ENCODE data around the gene STX16.
"Not testable (repeated sequence)": the region's sequence is repeated elsewhere in the genome, so short reads cannot be mapped to it uniquely, and the experiment has no call there.

Gene STX16

DNA sequence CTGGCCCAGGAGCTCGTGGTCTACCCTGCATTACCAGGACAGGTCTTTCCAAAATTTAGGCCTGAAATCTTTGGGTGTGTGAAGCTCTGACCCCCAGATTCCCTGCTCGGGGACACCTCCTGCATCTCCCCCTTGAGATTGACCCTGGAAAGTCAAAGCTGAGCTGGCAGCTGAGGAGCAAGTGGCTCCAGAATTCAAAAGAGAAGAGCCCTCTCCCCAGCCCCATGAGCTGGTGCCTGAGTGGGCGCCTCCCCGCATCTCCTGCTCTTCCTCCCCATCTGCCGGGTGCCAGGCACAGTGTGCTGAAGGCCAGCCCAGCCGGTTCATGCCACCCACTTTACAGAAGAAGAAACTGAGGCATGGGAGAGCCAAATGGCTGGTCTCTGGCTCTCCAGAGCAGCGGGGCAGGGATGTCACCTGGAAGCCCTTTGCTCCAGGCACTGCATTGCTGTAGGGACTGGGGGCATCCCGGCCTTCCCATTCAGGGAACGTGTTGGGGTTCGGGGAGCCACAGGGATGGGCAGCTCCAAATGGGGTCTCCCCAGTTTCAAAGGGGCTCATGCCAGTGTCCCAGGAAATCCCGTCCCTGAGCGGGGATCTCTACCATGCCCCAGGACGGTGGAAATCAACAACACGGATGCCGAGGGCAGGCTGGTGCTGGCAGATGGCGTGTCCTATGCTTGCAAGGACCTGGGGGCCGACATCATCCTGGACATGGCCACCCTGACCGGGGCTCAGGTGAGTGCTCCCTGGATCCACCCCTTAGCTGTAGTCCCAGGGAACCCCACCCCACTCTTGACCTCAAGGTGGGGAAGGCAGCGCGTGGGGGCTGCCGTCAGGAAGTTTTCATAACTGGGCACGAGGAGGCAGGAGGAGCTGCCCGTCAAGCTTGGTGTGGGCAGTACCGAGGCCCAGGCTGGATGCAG lies 62.0 kb downstream of the STX16 start:
- no peak for DNase-seq

DNA sequence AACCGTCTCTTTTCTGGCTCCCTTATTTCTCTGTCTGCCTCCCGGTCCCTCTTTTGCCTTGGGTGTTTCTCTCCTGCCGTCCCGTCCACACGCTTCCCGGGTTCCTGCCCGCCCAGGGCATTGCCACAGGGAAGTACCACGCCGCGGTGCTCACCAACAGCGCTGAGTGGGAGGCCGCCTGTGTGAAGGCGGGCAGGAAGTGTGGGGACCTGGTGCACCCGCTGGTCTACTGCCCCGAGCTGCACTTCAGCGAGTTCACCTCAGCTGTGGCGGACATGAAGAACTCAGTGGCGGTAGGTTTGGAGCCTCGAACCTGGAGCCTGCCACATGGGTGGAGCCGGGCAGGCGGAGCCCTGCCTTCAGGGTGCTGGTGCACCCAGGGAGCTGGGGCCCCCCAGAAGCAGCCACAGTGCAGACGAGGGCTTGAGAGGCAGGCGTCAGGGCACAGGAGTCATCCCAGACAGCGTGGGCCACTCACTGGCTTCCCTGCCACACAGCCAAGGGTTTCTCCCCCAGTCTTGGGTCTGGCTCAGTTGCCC lies 62.8 kb downstream of the STX16 start:
- DNase-seq, result no peak

DNA sequence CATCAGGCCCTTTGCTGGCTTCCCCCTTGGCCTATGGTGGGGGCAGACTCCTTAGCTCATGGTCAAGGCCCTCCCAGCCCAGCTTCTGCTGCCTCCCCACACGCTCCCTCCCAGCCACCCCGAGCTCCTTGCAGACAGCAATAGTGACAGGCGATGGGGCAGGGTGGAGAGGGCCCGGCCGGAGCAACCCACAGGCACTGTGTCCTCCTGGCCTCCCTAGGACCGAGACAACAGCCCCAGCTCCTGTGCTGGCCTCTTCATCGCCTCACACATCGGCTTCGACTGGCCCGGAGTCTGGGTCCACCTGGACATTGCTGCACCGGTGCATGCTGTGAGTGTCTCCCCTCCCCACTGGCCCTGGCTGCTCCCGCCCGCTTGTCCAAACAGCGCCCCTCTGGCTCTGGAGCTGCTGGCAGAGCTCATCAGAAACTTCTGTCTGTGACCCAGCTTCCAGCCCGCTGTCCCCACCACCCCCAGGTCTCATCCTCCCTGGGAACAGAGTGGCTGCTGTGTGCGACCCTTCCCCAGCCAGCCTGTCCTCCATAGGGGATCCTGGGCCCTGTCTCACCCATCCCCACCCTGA lies 63.3 kb downstream of the STX16 start:
- no peak for DNase-seq

DNA sequence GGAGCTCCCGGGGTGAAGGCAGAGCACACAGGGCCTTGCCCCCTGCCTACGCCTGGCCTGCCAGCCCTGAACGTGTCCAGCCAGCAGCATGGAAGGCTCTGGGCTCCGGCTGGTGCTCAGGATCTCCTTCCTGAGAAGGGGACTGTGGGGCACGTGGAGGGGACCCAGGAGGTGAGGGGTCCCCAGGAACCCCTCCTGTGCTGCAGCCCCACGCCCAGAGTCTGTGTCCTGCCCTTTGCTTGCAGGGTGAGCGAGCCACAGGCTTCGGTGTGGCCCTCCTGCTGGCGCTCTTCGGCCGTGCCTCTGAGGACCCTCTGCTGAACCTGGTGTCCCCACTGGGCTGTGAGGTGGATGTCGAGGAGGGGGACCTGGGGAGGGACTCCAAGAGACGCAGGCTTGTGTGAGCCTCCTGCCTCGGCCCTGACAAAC lies 63.9 kb downstream of the STX16 start:
- no peak for DNase-seq

DNA sequence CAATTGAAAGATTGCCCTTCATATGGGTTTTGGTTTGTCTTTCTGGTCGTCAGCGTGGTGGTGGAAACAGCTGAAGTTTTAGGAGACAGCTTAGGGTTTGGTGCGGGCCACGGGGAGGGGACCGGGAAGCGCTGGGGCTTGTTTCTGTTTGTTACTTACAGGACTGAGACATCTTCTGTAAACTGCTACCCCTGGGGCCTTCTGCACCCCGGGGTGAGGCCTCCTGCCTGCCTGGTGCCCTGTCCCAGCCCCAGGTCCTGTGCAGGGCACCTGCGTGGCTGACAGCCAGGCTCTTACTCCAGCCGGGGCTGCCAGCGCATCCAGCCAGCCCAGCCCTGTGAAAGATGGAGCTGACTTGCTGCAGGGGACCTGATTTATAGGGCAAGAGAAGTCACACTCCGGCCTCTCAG lies 64.3 kb downstream of the STX16 start:
- no peak for DNase-seq

DNA sequence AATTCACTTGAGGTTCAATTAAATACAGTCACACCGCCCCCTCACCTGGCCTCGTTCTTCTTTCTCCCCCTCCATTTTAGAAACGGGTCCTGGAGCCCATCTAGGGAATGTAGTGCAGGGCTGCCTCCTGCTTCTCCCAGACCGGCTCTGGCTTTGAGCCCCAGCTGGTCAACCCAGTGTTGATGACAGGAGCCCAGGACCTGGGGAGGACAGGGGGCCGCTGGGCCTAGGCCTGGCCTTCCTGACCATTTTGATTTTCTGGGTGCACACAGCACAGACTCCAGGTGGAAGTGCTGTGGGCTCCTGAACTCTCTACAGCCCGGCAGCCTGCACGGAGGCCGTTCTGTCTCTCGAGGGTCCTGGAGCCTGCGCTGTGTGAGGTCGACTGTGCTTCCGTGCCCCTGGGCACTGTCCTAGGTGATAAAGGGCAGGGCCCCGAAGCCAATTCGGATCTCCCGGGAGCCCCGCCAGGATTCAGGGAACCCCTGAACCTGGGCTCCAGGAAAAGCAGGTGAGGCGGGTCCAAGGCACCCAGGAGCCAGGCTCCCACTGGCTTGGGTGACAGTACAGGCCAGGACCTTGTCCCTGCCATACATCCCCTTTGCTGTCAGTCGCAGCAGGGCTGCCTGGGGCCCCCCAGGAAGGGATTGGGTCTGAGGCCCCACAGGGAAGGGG lies 64.9 kb downstream of the STX16 start:
- no peak for DNase-seq

DNA sequence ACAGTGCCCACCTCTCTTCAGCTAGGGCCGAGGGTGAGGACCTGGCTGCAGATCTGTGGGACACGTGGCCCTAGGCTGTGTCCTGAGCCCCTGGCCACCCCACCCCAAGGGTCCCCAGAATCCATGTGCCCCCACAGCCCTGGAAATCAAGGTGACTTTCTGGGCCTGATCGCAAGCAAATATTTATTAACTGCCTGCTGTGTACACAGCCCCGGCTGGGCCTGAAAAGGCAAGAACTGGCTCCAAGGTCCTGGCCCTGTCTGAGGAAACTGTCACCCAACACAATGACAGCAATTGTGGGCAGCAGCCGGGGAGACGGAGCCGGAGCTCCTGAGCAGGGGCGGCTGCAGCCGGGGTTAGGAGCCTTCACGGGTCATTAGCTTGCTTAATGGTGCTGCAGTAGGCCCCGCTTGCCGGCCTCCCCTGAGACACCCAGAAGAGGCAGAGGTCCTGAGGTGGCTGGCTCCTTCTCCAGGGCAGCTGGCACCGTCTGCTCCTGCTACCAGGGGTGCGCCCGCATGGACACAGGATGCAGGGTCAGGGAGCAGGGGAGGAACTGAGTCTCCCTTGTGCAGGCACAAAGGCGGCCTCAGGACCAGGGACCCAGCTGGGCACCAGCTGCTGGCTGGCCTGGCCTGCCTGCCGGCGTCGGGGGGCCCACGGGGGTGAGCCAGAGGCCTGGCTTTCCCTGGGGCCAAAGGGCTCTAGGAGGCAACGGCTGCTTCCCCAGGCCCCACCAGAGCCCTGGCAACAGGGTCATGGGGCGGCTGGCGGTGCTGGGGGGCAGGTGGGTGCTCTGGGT lies 65.6 kb downstream of the STX16 start:
- DNase-seq, result no peak

DNA sequence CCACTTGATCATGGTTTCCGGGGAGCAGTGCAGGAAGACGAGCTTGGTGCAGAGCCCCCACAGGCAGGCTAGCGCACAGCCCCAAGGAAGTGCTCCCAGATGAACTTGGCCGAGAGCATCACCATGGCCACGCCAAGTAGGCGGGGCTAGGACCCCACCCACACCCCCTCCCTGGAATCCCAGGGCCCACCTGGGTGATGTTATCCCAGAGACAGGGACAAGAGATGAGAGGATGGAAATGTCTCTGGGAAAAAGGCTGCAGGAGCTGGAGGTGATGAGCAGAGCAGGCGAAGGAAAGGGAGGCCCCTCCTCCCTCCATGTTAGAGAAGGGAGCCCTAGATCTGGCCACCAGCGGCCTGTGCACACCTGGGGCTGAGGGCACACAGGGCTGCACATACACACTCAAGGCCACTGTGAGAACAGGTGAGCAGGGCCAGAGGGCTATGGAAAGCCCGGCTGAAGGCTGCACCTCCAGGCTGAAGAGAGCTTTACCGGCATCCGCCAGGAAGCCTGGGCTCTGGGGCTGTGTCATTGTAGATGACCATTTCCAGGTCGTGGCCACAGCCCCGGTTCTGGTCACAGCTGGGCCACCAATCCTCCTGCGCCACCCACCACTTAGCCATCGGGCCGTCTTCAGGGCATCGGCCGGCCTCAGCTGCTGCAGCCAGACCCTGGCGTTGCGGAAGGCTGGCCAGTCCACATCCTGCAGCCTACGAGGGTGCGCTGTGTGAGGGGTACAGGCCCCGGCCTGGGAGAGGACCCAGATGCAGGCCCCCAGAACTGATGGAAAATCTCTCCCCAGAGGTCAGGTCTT lies 66.4 kb downstream of the STX16 start:
- DNase-seq, result no peak

DNA sequence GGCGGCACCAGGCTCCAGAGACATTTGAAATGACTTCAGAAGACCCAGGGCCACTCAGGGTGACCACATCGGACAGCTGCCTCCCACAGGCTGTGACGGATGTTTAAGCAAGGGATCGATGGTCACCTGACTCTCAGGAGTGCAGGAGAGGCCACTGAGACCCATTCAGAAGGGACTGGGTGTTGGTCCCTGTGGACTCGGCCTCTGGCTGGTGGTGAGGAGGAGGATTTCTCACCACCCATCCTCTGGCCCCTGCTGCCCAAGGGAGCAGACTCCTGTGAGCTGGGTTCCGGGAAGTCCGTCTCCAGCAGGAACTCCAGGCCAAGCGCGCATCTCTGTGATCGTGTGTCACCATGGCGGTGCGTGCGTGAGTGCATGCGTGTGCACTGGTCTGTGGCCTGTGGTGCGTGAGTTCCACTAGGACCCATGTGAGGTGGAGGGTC lies 67.1 kb downstream of the STX16 start:
- DNase-seq, result no peak

DNA sequence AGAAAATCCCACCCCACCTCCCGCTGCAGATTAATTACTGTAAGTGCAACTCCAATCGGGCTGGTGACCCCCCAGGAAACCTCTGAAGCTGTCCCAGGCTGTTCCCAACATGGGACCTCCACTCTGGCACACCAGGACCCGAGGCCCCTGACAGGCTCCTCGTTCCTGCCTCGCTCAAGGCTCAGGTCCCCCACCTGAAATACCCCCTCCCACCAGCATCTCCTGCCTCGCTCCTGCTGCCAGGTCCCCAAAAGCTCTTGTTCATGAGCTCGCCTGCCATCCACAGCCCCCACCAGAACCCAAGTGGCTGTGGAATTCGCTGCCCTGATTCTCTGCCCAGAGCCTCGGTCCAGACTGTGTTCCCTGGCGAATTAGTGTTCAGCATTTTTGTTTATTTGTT lies 67.6 kb downstream of the STX16 start:
- DNase-seq, result no peak

DNA sequence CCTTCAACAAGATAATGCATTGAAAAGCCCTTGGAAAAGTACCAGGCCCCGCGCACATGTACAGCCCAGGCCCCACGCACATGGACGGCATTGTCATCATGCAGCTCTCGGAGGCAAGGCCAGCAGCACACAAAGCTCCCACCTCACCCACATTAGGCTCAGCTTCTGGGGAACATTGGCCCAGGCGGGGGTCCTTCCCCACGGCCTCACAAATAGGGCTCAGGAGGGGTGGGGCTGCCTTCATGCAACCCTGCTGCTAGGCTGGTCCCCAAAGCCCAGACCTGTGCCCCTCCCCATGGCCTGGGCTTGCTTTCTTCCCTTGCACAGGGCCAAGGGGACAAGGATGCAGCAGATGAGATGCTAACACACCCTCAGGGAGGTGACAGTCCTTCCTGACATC lies 68.2 kb downstream of the STX16 start:
- no peak for DNase-seq

DNA sequence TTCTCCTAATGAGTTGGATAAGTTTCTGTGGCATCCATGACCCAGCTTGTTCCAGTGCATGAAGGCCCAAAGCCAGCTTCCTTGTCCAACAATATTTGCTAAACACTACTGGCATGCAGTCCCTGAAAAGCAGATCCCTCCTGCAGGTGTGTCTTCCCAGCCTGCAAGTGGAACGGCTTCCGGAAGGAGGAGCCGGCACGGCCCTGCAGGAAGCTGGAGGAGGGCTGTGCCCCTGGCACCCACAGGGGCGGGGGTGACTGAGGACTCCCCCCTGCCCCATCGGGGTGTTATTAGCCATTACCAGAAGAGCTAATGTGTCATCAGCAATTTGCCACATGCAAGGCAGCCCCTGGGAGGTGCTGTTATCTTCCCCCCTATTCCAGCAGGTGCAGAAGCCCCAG lies 68.9 kb downstream of the STX16 start:
- no peak for DNase-seq

DNA sequence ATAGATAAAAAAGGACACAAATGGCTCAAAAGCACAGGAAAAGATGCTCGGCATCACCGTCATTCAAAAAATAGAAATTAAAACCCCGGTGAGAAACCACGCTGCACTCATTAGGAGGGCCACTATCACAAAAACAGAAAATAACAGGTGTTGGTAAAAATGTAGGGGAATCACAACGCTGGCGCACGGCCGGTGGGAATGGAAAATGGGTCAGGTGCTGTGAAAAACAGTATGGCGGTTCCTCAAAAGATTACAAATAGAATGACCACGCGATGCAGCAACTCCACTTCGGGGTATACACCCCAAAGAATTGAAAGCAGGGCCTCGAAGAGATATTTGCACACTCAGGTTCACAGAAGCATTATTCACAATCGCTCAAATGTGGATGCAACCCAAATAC lies 69.8 kb downstream of the STX16 start:
- DNase-seq, result no peak

DNA sequence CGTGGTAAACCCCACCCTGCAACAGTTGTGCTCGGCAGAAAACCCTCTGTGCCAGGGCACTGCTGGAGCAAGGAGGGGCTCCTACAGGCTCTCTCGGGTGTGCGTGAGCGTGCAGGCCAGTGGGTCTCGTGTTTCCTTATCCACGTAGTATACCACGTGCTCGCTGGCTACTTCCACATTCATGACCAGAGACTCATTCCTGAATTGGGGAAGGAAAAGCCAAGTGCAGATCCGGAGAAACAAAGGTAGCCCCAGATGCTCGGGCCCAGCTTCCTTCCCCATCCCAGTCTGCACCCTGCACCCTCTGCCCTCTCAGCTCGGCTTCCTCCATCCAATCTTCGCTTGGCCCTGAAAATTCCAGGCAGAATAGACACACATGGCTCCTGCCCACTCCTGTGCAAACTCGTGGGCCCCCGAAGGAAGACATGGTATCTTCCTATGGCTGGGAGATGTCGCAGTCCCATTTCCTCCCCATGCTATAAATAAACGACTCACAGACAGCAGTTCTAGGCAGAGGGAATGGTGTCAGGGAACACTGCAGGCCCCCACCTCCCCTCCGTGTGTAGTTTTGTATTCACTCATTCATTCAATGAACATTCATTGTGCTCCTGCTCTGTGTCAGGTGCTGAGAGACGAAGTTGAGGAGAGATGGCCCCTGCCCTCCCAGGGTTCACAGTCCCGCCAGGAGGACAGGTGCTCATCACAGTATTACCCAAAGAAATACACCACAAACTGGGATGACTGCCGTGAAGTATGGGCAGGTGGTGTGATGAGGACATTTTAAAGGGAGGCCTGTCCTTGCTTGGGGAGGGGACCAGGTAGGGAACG lies 71.1 kb downstream of the STX16 start:
- no peak for DNase-seq

DNA sequence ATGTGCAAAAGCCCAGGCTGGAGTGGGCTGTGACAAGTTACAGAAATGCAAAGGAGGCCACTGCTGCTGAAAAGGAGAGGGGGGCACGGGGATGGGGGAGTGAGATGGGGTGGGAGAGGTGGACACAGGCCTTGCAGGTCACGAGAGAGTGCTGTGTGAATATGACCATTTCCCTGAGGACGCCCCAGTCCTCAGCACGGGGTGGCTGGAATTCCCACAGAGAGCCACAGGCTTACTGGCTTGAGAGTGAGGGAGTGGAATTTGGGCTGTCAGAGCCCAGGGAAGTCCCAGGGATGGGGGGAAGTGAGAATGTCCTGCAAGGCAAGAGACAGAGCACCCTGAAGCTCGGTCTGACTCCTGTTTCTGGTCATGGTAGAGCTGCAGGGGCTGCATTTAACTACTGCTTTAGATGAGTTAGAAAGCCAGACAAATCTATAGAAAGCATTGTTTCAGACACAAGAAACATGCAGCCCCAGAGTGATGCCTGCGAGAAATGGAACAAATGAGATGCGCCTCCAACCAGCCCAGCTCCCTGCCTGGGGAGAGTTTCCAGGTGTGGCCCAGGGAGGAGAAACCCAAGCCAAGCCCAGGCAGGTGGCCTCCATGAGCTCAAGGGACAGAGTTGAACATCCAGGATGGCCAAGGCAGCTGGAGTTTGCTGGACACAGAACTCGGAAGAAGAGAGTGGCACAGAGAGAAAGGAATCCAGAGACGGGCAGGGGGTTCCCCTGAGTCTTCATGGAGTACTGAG lies 72.0 kb downstream of the STX16 start:
- DNase-seq, result no peak

DNA sequence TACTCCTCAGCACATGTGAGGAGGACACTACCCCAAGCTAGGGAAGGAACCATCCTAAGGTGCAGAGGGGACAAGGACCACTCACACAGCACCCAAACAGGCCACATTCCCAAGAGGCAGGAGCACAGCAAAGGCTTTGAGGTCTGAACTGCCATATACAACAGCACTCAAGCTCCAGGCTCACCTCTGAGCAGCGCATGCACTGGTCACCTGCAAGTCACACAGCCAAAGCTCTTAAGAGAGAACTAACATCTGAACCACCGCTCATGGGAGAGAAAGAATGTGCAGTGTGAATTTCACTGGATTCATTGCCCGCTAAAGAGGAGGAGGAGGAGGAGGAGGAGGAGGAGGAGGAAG lies 72.5 kb downstream of the STX16 start:
- no peak for DNase-seq

DNA sequence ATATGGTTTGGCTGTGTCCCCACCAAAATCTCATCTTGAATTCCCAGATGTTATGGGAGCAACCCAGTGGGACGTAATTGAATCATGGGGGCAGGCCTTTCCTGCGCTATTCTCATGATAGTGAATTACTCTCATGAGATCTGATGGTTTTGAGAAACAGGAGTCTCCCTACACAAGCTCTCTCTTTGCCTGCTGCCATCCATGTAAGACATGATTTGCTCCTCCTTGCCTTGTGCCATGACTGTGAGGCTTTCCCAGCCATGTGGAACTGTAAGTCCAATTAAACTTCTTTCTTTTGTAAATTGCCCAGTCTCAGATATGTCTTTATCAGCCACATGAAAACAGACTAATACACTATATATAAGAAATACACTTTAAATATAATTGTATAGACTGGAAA lies 75.1 kb downstream of the STX16 start:
- DNase-seq, result not testable (repeated sequence)

Data from NCI-H345 (cell line).